ENCODE results near the gene NUMB. TPM values are rescaled to one million over a fixed set of nuclear protein-coding genes. Genes with fewer than 3 reads are reported as not detected.

NUMB gene
- polyA plus RNA-seq, 1 donor = 88.3 TPM

DNA sequence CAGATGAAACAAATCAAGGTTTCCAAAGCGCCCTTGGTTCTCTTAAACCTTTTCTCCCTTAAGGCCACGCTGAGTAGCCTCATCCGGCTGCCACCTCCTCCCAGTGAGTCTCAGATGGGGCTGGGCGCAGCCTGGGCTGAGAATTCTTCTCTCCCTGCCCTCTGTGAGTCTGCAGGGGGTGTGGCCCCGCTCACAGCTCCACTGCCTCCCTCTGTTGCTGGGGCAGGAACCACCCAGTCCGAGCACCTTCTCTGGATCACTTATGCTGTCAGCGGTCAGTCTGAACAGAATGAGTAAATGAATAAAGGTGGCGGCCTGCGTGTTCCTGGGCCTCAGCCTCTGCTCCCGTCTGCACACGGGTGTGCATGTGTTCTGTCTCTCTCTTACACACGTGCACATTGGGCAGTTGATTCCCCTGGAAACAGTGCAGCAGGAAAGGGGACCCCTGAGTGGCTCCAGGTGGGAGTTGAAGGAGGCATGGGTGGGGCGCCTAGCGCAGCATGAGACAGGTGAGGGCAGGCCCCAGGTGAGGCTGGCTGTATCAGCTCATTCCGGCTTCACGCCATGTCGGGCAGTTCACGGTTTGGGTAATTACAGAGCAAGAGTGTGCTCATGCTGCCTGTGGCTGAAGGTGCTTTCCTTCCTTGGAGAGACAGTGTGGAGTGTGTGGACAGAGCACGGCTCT is 216.7 kb downstream of the NUMB start:
- DNase-seq = no peak
- Histone ChIP-seq H3K9me3 (ENCODE audit: control insufficient read depth, low read depth, low read length) (peaks cover 6% of the 10 kb centered on the region), H3K27ac (ENCODE audit: low read length) (no peak overlapping the region), H3K27me3 (ENCODE audit: control insufficient read depth, insufficient read depth, low read length) (peaks cover 9% of the 10 kb centered on the region), H3K4me1 (ENCODE audit: control insufficient read depth, insufficient read depth, low read length) (peaks cover 14% of the 10 kb centered on the region), H3K4me3 (ENCODE audit: low read length) (no peak overlapping the region), H3K36me3 (ENCODE audit: control insufficient read depth, insufficient read depth, low read length) (peaks cover 21% of the 10 kb centered on the region)
- 100% methylated on average over 1 of the region's 19 CpGs for WGBS (ENCODE audit: insufficient coverage, low lambda C conversion rate)

DNA sequence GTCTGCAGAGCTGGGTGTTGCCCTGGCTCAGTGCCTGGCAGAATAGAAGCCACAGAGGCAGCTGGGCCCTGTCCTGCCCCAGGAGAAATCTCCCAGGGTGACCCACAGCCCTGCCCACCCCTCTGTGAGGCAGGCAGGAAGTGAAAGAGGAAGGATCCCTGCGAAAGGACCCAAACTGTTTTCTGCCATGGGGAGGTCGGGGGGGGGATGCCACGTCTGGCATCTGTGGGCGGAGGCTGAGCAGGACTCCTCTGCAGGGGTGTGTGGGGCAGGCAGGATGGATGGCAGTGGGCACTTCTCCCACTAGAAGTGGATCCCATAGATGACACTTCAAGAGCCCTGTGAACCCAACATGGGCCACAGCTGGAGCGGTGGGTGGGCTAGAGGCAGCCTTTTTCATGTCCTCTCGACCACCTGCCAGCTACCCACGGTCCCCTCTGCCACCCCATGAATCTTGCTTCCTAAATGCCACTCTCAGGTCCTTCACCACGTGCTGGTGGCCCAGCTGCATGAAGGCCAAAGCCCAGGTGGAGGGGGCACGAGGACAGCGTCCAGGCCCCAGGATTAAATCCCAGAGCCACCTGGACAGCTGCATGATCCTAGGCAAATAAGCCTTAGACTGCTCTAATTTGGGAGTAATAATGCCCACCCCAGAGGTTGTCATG is 217.4 kb downstream of the NUMB start:
- H3K27ac ChIP-seq (ENCODE audit: low read length) = no peak overlapping the region
- peaks cover 21% of the 10 kb centered on the region for H3K36me3 ChIP-seq (ENCODE audit: control insufficient read depth, insufficient read depth, low read length)
- H3K27me3 ChIP-seq (ENCODE audit: control insufficient read depth, insufficient read depth, low read length) = peaks cover 9% of the 10 kb centered on the region
- peaks cover 21% of the 10 kb centered on the region for H3K4me1 ChIP-seq (ENCODE audit: control insufficient read depth, insufficient read depth, low read length)
- peaks cover 6% of the 10 kb centered on the region for H3K9me3 ChIP-seq (ENCODE audit: control insufficient read depth, low read depth, low read length)
- no peak for DNase-seq
- WGBS (ENCODE audit: insufficient coverage, low lambda C conversion rate) = no CpG with 5 or more reads among the region's 10 CpGs
- no peak overlapping the region for H3K4me3 ChIP-seq (ENCODE audit: low read length)

- Histone ChIP-seq H3K36me3 (ENCODE audit: control insufficient read depth, insufficient read depth, low read length) (peaks cover 13% of the 10 kb centered on the region), H3K27ac (ENCODE audit: low read length) (no peak overlapping the region), H3K9me3 (ENCODE audit: control insufficient read depth, low read depth, low read length) (no peaks in the 10 kb centered on the region), H3K4me1 (ENCODE audit: control insufficient read depth, insufficient read depth, low read length) (peaks cover 34% of the 10 kb centered on the region), H3K27me3 (ENCODE audit: control insufficient read depth, insufficient read depth, low read length) (peaks cover 7% of the 10 kb centered on the region), H3K4me3 (ENCODE audit: low read length) (peak overlapping the region; percentile 16)
- WGBS (ENCODE audit: insufficient coverage, low lambda C conversion rate) = no CpG with 5 or more reads among the region's 48 CpGs
- peak in 1 of 2 donors; percentile 21 for DNase-seq
These were observed 218.7 kb downstream of the NUMB start for GRCh38 chr14:73239393-73240241.

GRCh38 chr14:73238941-73239340 is 219.4 kb downstream of the NUMB start:
- Histone ChIP-seq H3K36me3 (ENCODE audit: control insufficient read depth, insufficient read depth, low read length) (peaks cover 11% of the 10 kb centered on the region), H3K9me3 (ENCODE audit: control insufficient read depth, low read depth, low read length) (no peaks in the 10 kb centered on the region), H3K4me1 (ENCODE audit: control insufficient read depth, insufficient read depth, low read length) (peaks cover 41% of the 10 kb centered on the region), H3K27ac (ENCODE audit: low read length) (no peak overlapping the region), H3K4me3 (ENCODE audit: low read length) (peak overlapping the region; percentile 64), H3K27me3 (ENCODE audit: control insufficient read depth, insufficient read depth, low read length) (peaks cover 7% of the 10 kb centered on the region)
- WGBS (ENCODE audit: insufficient coverage, low lambda C conversion rate) = no CpG with 5 or more reads among the region's 11 CpGs
- no peak for DNase-seq

- Histone ChIP-seq H3K4me1 (ENCODE audit: control insufficient read depth, insufficient read depth, low read length) (peaks cover 44% of the 10 kb centered on the region), H3K4me3 (ENCODE audit: low read length) (peak overlapping the region; percentile 64), H3K9me3 (ENCODE audit: control insufficient read depth, low read depth, low read length) (no peaks in the 10 kb centered on the region), H3K36me3 (ENCODE audit: control insufficient read depth, insufficient read depth, low read length) (peaks cover 8% of the 10 kb centered on the region), H3K27ac (ENCODE audit: low read length) (peak overlapping the region; percentile 72), H3K27me3 (ENCODE audit: control insufficient read depth, insufficient read depth, low read length) (peaks cover 7% of the 10 kb centered on the region)
- DNase-seq = no peak
- 7% methylated on average over 3 of the region's 10 CpGs for WGBS (ENCODE audit: insufficient coverage, low lambda C conversion rate)
These were observed 219.9 kb downstream of the NUMB start for GRCh38 chr14:73238424-73238852.

DNA sequence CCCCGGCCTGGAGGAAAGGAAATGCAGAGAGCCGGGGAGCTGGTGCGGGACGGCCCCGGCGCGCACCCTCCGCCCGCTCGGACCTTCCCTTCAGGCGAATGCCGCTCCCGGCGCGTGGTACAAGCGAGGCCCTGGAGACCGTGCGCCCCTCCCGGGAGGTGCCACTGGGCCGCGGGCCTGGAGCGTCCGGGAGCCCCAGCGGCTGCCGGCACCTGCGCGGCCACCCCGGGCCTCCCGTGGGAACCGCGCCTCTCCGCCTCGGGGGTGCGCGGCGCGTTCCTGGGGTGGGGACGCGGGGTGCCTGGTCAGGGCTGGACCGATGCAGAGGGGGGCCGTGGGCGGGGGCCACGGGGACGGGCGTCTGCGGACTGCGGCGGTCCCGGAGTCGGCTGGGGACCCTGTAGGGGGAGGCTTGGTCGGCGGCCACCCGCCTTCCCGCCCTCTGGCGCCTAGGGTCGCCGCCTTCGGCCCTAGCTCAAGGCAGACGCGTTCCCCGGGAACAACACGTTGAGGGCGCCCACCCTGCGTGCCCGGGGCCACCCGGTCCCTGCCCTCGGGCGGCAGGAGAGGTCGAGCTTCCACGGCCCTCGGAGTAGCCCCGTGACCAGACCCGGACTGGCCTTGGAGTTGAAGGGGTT is 220.4 kb downstream of the NUMB start:
- peak in 1 of 2 donors; percentile 49 for DNase-seq
- Histone ChIP-seq H3K9me3 (ENCODE audit: control insufficient read depth, low read depth, low read length) (no peaks in the 10 kb centered on the region), H3K36me3 (ENCODE audit: control insufficient read depth, insufficient read depth, low read length) (peaks cover 5% of the 10 kb centered on the region), H3K27me3 (ENCODE audit: control insufficient read depth, insufficient read depth, low read length) (peaks cover 7% of the 10 kb centered on the region), H3K27ac (ENCODE audit: low read length) (peak overlapping the region; percentile 72), H3K4me3 (ENCODE audit: low read length) (peak overlapping the region; percentile 64), H3K4me1 (ENCODE audit: control insufficient read depth, insufficient read depth, low read length) (peaks cover 44% of the 10 kb centered on the region)
- WGBS (ENCODE audit: insufficient coverage, low lambda C conversion rate) = no CpG with 5 or more reads among the region's 73 CpGs

- peak; percentile 86 to 89 for DNase-seq
- peaks cover 5% of the 10 kb centered on the region for H3K36me3 ChIP-seq (ENCODE audit: control insufficient read depth, insufficient read depth, low read length)
- whole genome bisulfite sequencing (ENCODE audit: insufficient coverage, low lambda C conversion rate) = no CpG with 5 or more reads among the region's 48 CpGs
- no peaks in the 10 kb centered on the region for H3K9me3 ChIP-seq (ENCODE audit: control insufficient read depth, low read depth, low read length)
- peak within 1 kb of the TSS; percentile 72 for H3K27ac ChIP-seq (ENCODE audit: low read length)
- peaks cover 7% of the 10 kb centered on the region for H3K27me3 ChIP-seq (ENCODE audit: control insufficient read depth, insufficient read depth, low read length)
- peak within 1 kb of the TSS; percentile 64 for H3K4me3 ChIP-seq (ENCODE audit: low read length)
- peaks cover 48% of the 10 kb centered on the region for H3K4me1 ChIP-seq (ENCODE audit: control insufficient read depth, insufficient read depth, low read length)
These were observed 221.0 kb downstream of the NUMB start, which contains the start of gene PAPLN for GRCh38 chr14:73237219-73237785. TSS of gene PAPLN (plus strand) at chr14:73237506. CDS start at chr14:73239779, 2,273 bp downstream.

GRCh38 chr14:73236752-73237218 is 221.6 kb downstream of the NUMB start:
- Histone ChIP-seq H3K4me1 (ENCODE audit: control insufficient read depth, insufficient read depth, low read length) (peaks cover 52% of the 10 kb centered on the region), H3K27me3 (ENCODE audit: control insufficient read depth, insufficient read depth, low read length) (peaks cover 7% of the 10 kb centered on the region), H3K4me3 (ENCODE audit: low read length) (peak overlapping the region; percentile 64), H3K9me3 (ENCODE audit: control insufficient read depth, low read depth, low read length) (no peaks in the 10 kb centered on the region), H3K36me3 (ENCODE audit: control insufficient read depth, insufficient read depth, low read length) (peaks cover 1% of the 10 kb centered on the region), H3K27ac (ENCODE audit: low read length) (peak overlapping the region; percentile 69)
- 77% methylated on average over 4 of the region's 7 CpGs for WGBS (ENCODE audit: insufficient coverage, low lambda C conversion rate)
- DNase-seq = no peak

GRCh38 chr14:73236157-73236556 is 222.2 kb downstream of the NUMB start:
- H3K27ac ChIP-seq (ENCODE audit: low read length) = peak overlapping the region; percentile 69
- H3K4me3 ChIP-seq (ENCODE audit: low read length) = no peak overlapping the region
- DNase-seq = no peak
- H3K36me3 ChIP-seq (ENCODE audit: control insufficient read depth, insufficient read depth, low read length) = no peaks in the 10 kb centered on the region
- H3K27me3 ChIP-seq (ENCODE audit: control insufficient read depth, insufficient read depth, low read length) = peaks cover 7% of the 10 kb centered on the region
- peaks cover 52% of the 10 kb centered on the region for H3K4me1 ChIP-seq (ENCODE audit: control insufficient read depth, insufficient read depth, low read length)
- H3K9me3 ChIP-seq (ENCODE audit: control insufficient read depth, low read depth, low read length) = no peaks in the 10 kb centered on the region
- no CpG with 5 or more reads among the region's 11 CpGs for WGBS (ENCODE audit: insufficient coverage, low lambda C conversion rate)

All from large intestine (tissue), 3 donors.